Measurements from ENCODE around the gene DUSP10. TPM values are rescaled to one million over a fixed set of nuclear protein-coding genes. Genes with fewer than 3 reads are reported as not detected.

Gene DUSP10
- total and polyA plus RNA-seq, 2 of the 13 experiments (the other 11 are each of a cell fraction or from before 2014, with no cell fraction given), result 2.1 to 4.4 TPM

DNA sequence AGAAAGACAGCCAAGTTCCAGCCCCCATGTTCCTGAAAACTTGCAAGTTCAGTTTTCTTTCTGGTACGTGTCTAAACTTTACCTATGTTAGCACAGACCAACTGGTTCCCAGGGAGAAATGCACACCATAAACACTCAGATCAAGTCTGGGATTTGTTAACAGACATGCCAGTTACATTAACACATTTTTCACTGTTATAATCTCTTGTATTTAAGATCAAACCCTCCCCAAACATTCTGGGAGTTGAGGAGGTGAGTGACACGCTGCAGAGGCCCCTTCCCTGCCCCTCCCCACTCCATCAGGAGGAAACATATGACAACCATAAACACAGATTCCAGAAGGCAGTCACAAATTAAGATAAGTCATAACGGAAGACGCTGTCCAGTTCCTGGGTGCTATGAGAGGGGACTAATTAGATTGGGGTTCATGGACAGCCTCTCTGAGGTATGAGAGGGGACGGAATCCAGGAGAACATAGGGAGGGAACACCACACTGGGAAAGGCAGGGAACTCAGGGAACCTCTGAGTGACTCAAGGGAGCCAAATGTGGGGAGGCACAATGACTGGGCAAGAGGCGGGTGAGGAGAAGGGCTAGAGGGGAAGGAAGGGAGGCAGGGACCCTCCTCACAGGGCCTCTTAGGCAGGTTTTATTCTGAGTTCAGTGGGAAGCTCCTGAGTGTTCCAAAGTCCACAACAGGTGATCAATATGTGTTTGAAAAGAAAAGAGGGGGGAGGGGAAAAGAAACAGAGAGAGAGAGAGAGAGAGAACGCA is 25.0 kb downstream of the DUSP10 start (continued):
- TF ChIP-seq EP300 (IDR thresholded peaks at IDR 0.05; ENCODE audit: low read depth in 2 of 2, low read length in 2 of 2) (peak in 1 of 2 experiments; percentile 43; a peak in 1 of 4 replicates), EP300 (CRISPR knock-in tag; IDR thresholded peaks at IDR 0.05; ENCODE audit: borderline replicate concordance) (no peak), ZNF724P (CRISPR knock-in tag; IDR thresholded peaks at IDR 0.05; ENCODE audit: borderline replicate concordance) (no peak), TFAP4 (IDR thresholded peaks at IDR 0.05; ENCODE audit: borderline replicate concordance, low read depth) (peak; percentile 14; the same call in 1 of the 2 replicates), ARNT2 (CRISPR knock-in tag; IDR thresholded peaks at IDR 0.05; ENCODE audit: low read depth) (peak; percentile 38; the same call in 1 of the 2 replicates), ZFP36L2 (CRISPR knock-in tag; IDR thresholded peaks at IDR 0.05) (no peak), HOXA9 (CRISPR knock-in tag; IDR thresholded peaks at IDR 0.05; ENCODE audit: borderline replicate concordance) (no peak), REL (CRISPR knock-in tag; conservative IDR thresholded peaks at IDR 0.05) (no peak), FOXA3 (CRISPR knock-in tag; IDR thresholded peaks at IDR 0.05) (0 out of 2 replicates have a peak, but pooled peaks have one; percentile 20), HNF4A (CRISPR knock-in tag; IDR thresholded peaks at IDR 0.05) (peak; percentile 74), NONO (IDR thresholded peaks at IDR 0.05) (no peak), NONO (CRISPR knock-in tag; conservative IDR thresholded peaks at IDR 0.05) (0 out of 2 replicates have a peak, but pooled peaks have one; percentile 22), ZFP91 (CRISPR knock-in tag; IDR thresholded peaks at IDR 0.05; ENCODE audit: borderline replicate concordance) (0 out of 2 replicates have a peak, but pooled peaks have one; percentile 22), FOXP1 (IDR thresholded peaks at IDR 0.05) (no peak), FOXP1 (CRISPR knock-in tag; IDR thresholded peaks at IDR 0.05) (peak; percentile 70; the same call in 1 of the 2 replicates), HDAC1 (CRISPR knock-in tag; IDR thresholded peaks at IDR 0.05) (peak; percentile 62), BCL6 (CRISPR knock-in tag; IDR thresholded peaks at IDR 0.05) (no peak; the same call in 1 of the 2 replicates), ZNF501 (CRISPR knock-in tag; IDR thresholded peaks at IDR 0.05) (0 out of 2 replicates have a peak, but pooled peaks have one; percentile 33), HINFP (CRISPR knock-in tag; IDR thresholded peaks at IDR 0.05; ENCODE audit: low read depth) (peak; percentile 70; the same call in 1 of the 2 replicates)
- TF ChIP-seq, protein P1, sequence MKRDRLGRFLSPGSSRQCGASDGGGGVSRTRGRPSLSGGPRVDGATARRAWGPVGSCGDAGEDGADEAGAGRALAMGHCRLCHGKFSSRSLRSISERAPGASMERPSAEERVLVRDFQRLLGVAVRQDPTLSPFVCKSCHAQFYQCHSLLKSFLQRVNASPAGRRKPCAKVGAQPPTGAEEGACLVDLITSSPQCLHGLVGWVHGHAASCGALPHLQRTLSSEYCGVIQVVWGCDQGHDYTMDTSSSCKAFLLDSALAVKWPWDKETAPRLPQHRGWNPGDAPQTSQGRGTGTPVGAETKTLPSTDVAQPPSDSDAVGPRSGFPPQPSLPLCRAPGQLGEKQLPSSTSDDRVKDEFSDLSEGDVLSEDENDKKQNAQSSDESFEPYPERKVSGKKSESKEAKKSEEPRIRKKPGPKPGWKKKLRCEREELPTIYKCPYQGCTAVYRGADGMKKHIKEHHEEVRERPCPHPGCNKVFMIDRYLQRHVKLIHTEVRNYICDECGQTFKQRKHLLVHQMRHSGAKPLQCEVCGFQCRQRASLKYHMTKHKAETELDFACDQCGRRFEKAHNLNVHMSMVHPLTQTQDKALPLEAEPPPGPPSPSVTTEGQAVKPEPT (CRISPR knock-in tag; IDR thresholded peaks at IDR 0.05; ENCODE audit: low read depth), result no peak
